HG02970 (cell line): Measurements from ENCODE around the gene ZNF835.
"Not testable (repeated sequence)": the region's sequence is repeated elsewhere in the genome, so short reads cannot be mapped to it uniquely, and the experiment has no call there.

ENCODE experiments used
- ATAC-seq: cut with Tn5 transposase; IDR thresholded peaks from one replicate; pipeline ENCODE4 v1.9.1; 2021; ENCODE audit warnings: mild to moderate bottlenecking, moderate library complexity, moderate number of reproducible peaks; ENCODE audit not compliant: unreplicated experiment, low FRiP score

Gene ZNF835

DNA sequence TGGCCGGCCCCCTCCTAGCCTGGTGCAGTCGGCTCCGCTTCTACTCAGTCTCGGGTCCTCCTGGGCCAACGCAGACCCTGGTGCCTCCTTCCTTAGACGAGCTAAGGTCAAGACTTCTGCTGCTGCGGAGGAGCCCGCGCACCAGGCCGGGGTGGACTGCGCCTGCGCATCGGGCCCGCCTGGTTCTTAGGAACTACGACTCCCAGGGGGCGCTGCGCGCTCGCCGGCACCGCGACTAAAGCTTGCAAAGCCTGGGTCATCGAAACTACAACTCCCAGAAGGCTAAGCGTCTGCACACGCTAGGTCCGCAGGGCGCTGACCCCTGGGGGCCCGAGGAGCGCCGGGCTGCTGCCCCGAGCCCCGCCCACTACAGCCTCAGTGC is at the start of gene ZNF835:
TSS of gene ZNF835 (minus strand) at position 145 of the 382 bp plus-strand sequence. CDS start 6,559 bp downstream, outside the sequence.
- no peak for ATAC-seq

- ATAC-seq: no peak
Observed at GRCh38 chr19:56720281-56720680, 48.7 kb upstream of the ZNF835 start.

DNA sequence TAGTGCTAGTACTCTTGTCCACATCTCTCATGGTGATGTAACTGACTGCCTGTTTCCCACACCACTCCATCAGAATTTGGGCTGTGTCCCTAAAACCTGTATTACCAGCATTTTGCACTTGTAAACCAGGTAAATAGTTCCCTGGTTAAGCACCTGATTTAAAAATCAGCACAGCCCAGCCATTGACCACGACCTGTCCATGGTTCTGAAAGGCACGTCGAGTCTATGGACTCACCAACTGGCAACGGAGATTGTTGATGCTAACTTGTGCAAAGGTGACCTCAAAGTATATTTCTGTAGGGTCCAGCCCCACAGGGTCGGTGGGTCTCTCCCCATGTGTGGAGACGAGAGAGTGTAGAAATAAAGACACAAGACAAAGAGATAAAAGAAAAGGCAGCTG is 46.7 kb upstream of the ZNF835 start:
- ATAC-seq: no peak

DNA sequence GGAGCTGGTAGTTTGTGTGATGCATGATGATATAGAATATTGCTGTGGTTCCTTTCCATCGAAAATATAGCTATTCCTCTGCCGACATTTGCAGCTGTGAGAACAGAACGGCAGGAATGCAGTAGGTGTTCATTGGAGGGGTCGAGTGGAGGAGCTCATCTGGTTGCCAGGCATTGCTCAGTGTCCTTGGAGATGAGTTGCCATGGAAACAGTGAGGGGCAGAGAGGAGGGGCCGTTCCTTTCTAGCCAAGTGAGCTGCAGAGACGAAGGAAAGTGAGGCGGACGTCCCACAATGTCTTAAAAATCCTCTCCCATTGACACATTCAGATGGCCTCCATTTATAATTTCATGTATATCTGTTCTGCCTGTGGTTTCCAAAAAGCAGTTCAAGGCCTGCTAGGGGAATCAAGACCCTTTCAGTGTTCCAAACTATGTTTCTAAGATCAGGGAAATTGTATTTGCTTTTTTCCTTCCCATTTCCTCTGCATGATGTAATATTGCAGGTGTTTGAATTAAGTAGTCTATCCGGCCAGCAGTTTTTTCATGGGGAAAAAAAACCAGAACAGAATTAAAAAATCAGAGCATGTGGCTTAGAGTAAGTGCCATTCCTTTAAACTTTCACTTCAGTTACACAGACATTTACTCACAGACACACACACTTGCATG is 41.2 kb upstream of the ZNF835 start:
- ATAC-seq: no peak

GRCh38 chr19:56710437-56710836 is 38.9 kb upstream of the ZNF835 start:
- no peak for ATAC-seq

- no peak for ATAC-seq
Observed at GRCh38 chr19:56707821-56708220, 36.3 kb upstream of the ZNF835 start.

- no peak for ATAC-seq
Observed at GRCh38 chr19:56705939-56706338, 34.4 kb upstream of the ZNF835 start.

DNA sequence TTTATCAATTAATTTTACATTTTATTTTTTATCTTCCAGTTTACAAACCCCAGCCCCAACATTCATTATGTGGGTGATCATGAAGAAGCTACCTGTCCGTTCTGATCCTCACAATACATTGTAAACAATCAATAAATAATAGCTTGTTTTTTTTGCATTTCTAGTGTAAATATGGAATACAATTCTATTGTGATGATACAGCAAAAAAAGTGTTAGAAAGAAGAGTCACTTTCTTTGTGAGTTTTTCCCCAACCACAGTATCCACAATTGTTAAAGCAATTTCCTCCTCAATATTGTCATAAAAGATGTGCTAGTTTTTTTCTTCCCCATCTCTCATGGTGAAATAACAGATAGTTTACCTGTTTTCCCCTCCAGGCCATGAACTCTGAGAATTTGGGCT is 30.3 kb upstream of the ZNF835 start:
- no peak for ATAC-seq

GRCh38 chr19:56699552-56699951 is 28.0 kb upstream of the ZNF835 start:
- no peak for ATAC-seq

DNA sequence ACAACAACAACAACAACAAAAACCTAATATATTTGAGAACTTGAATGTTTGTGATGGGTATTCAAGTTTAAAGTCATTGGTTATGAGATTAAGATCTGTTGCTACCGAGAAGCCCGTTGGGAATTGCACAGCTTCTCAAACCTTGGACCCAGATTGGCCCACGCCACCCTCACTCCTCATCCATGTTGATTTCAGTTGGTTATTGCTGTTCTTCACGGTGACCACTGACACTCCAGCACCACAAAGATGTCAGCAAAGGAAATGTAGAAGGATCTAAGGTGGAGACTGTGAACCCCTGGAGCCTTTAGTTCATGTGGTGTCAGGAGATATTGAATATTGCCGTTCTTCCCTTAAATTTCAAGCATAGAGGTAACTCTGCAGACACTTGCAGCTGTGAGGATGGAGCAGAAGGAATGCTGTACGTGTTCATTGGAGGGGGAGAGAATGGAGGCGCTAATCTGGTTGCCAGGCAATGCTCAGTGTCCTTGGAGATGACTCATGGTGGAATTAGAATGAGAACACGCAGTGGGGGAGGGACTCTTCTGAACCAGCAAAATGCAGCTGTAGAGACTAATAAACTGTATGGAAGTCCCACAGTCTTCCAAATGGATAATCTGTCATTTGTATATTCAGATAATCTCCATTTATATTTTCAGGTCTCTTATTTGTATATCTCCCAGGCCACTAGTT is 20.8 kb upstream of the ZNF835 start:
- no peak for ATAC-seq

DNA sequence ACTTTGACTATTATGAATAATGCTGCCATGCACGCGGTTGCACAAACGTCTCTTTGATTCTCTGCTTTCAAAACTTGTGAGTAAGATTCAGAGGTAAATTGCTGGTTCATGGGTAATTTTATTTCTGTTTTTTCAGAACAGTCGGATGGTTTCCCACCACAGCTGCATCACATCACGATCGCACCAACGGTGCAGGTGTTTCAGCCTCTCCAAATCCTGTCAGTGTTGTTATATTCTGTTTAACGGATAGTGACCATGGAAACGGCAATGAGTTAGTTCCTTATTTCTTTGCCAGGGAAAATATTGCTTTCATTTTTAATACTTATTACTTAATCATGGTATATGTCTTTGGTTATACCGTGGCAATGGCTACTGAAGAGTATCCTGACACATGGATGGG is 19.1 kb upstream of the ZNF835 start:
- ATAC-seq: no peak

- no peak for ATAC-seq
Observed at GRCh38 chr19:56689198-56689597, 17.6 kb upstream of the ZNF835 start.

GRCh38 chr19:56687031-56687430 is 15.5 kb upstream of the ZNF835 start:
- ATAC-seq: no peak

DNA sequence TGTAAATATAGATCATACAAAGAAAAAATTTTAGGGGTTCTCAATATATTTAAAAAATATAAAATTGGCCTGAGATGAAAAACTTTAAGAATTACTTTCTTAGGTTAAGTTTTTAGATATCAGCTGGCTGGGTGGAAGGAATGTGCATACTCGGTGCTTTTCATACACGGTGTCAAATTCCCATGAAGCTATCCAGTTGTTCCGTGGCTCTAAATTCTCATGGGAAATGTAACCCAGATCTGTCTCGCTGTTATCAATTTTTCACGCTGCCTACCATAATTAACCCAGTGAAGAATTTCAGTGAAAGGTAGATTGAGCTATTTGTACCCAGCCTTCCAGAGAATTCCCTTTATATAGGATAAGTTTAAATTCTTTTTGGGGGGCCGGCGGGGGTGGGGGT is 11.6 kb upstream of the ZNF835 start:
- ATAC-seq: no peak

- ATAC-seq: no peak
Observed at GRCh38 chr19:56681702-56682101, 10.1 kb upstream of the ZNF835 start.

DNA sequence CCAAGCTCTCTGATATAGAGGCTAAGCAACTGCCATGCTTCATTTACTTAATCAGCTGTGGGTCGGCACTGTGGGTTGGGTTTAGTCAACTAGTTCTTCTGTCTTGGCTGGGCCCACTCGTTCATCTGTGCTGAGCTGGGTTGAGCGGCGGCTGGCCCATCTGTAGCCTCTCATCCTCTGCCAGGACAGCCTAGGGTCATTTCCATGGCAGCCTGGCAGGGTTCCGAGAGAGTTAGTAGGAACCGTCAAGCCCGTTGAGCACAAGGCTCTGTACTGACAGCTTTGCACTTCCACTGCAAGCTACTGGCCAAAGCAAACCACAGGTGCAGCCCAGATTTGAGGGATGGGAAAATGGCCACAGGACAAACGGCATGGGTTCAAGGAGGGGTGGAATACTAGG is 6.6 kb upstream of the ZNF835 start:
- ATAC-seq: no peak

GRCh38 chr19:56672610-56673009 is 1.1 kb upstream of the ZNF835 start:
- ATAC-seq: not testable (repeated sequence)

DNA sequence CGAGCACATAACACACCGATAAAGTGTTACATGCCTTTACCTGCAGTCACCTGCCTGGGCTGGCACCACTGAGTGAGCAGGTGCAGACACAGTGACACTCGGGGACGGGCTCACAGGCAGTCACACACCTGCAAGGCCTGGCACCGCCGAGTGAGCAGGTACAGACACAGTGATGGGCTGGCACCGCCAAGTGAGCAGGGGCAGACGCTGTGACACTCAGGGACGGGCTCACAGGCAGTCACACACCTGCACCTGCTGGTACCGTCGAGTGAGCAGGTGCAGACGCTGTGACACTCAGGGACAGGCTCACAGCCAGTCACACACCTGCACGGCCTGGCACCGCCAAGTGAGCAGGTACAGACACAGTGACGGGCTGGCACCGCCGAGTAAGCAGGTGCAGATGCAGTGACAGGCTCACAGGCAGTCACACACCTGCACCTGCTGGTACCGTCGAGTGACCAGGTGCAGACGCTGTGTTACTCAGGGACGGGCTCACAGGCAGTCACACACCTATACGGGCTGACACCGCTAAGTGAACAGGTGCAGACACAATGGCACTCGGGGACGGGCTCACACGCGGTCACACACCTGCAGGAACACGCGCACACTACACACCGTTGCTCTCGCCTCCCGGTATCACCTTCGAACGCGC is 470 bp downstream of the ZNF835 start:
- ATAC-seq: no peak

- no peak for ATAC-seq
Observed at GRCh38 chr19:56670401-56670960, 1.1 kb downstream of the ZNF835 start.

GRCh38 chr19:56668676-56669075 is 2.9 kb downstream of the ZNF835 start:
- ATAC-seq: no peak

GRCh38 chr19:56667311-56667870 is 4.2 kb downstream of the ZNF835 start:
- no peak for ATAC-seq
